WERI-Rb-1 (cell line): ENCODE data around the gene MOSPD3.
"Not testable (repeated sequence)": the region's sequence is repeated elsewhere in the genome, so short reads cannot be mapped to it uniquely, and the experiment has no call there.

Experiments
- DNase-seq: peaks from one replicate; pipeline ENCODE4 v3.0.0-alpha.2; 2020
- H3K27ac ChIP-seq: fragments of 250-450 bp; sonication (Bioruptor Pico); 2 replicates; pipeline ENCODE4 v1.5.1; 2020; ENCODE audit warnings: mild to moderate bottlenecking, moderate library complexity
- H3K27me3 ChIP-seq: fragments of 250-450 bp; sonication (Bioruptor Pico); 2 replicates; pipeline ENCODE4 v1.5.1; 2021; ENCODE audit warnings: mild to moderate bottlenecking, low read depth, moderate library complexity; ENCODE audit not compliant: insufficient read depth, severe bottlenecking
- H3K36me3 ChIP-seq: fragments of 250-450 bp; sonication (Bioruptor Pico); 2 replicates; pipeline ENCODE4 v1.5.1; 2020; ENCODE audit warnings: mild to moderate bottlenecking, moderate library complexity
- H3K4me3 ChIP-seq: 2 replicates; pipeline ENCODE4 v1.5.1; 2011; ENCODE audit warnings: low read depth, mild to moderate bottlenecking, control low read depth, low read length
- H3K9me3 ChIP-seq: fragments of 250-450 bp; sonication (Bioruptor Pico); 2 replicates; pipeline ENCODE4 v1.5.1; 2021; ENCODE audit warnings: mild to moderate bottlenecking, moderate library complexity; ENCODE audit not compliant: severe bottlenecking
- TF ChIP-seq, protein P1 (sequence below): IDR thresholded peaks from 2 replicates; pipeline ENCODE4 v1.5.1; 2011; ENCODE audit warnings: low read depth, mild to moderate bottlenecking, control low read depth, inconsistent platforms, low read length

The MOSPD3 gene

DNA sequence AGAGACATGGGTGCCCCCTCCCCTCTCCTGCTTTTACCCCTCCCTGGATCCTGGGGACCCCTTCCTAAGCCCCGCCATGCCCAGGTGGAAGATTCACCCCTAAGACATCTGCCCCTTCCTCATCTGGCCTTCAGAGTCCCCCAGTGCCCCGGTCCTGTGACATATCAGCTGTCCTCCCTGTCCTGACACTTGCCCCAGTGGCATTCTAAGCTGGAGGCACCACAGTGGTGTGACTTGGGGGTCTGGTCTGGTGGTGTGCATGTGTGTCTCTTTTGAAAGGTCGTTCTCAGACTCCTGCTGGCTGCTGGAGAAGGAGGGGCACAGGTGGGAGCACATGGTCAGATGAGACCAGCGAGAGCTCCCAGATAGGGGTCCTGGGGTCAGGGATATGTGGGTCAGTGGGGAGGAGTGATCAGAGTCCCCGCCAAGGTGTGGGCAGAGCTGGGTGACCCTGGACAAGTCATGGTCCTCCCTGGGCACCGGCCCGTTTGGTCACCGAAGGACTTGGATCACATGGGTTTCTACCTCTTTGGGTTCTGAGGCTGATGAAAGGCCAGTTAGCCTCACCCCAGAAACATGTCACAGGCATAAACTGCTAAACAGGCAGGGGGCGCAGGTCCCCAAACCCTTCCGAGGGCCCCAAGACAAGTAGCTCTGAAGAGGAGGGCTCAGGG is 29.7 kb downstream of the MOSPD3 start:
- Histone ChIP-seq H3K36me3 (no peaks in the 10 kb centered on the region; the same call in 1 of the 2 replicates), H3K27ac (no peak overlapping the region), H3K27me3 (no peaks in the 10 kb centered on the region), H3K4me3 (no peak overlapping the region), H3K9me3 (no peaks in the 10 kb centered on the region)
- TF ChIP-seq, protein P1, sequence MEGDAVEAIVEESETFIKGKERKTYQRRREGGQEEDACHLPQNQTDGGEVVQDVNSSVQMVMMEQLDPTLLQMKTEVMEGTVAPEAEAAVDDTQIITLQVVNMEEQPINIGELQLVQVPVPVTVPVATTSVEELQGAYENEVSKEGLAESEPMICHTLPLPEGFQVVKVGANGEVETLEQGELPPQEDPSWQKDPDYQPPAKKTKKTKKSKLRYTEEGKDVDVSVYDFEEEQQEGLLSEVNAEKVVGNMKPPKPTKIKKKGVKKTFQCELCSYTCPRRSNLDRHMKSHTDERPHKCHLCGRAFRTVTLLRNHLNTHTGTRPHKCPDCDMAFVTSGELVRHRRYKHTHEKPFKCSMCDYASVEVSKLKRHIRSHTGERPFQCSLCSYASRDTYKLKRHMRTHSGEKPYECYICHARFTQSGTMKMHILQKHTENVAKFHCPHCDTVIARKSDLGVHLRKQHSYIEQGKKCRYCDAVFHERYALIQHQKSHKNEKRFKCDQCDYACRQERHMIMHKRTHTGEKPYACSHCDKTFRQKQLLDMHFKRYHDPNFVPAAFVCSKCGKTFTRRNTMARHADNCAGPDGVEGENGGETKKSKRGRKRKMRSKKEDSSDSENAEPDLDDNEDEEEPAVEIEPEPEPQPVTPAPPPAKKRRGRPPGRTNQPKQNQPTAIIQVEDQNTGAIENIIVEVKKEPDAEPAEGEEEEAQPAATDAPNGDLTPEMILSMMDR = no peak
- no peak for DNase-seq

DNA sequence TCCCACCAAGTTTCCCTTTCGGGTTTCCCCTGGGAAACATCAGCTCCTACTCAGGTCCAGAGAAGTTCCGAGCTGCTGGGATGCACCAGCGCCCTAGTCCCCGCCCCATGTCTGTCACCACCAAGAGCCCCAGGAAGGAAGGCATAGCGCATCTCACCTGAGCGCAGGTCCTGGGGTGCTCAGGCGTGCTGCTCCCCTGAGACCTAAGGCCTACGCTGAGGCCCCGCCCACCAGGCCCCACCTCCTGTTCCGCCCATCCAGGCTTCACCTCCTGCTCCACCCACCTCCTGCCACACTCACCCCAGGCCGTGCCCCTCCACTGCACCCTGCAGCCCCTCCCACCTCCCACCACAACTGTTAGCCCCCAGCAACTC is 30.2 kb downstream of the MOSPD3 start:
- TF ChIP-seq, protein P1 = no peak
- peak; percentile 32 for DNase-seq
- H3K4me3 ChIP-seq = no peak overlapping the region

DNA sequence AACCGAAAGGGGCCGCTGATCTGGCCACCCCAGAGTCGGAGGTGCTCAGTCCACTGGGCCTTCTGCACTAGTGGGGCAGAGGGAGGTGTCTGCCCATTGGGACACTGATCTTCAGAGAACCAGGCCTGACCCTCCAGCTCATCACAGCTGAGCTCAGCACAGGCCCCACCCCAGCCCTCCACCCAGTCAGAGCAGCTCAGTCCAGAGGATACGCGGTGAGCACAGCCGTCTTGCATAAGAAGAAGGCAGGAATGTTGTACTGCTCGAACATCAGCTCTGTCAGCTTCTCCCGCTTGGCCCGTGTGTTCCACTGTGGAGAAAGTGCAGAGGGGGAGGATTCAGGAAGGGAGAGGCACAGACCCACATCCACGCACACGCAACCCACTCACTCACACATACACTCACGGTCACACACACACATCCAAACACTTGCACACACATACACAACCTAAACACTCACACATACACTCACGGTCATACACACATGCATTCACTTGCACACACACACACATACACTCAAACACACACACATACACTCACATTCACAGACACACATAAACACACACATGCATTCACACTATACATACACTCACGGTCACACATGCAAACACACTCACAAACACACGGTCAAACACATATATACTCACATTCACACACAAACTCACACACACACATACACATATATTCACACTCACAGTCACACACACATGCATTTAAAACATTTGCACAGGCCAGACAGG is 37.7 kb downstream of the MOSPD3 start:
- TF ChIP-seq, protein P1 = no peak
- no peak for DNase-seq
- H3K36me3 ChIP-seq = peaks cover 13% of the 10 kb centered on the region; the same call in 1 of the 2 replicates
- H3K4me3 ChIP-seq = no peak overlapping the region
- H3K9me3 ChIP-seq = no peaks in the 10 kb centered on the region
- H3K27me3 ChIP-seq = no peaks in the 10 kb centered on the region
- no peak overlapping the region for H3K27ac ChIP-seq

More for the DNA sequence above, 30.2 kb downstream of the MOSPD3 start:
- Histone ChIP-seq H3K9me3 (no peaks in the 10 kb centered on the region), H3K36me3 (peaks cover 2% of the 10 kb centered on the region; the same call in 1 of the 2 replicates), H3K27ac (no peak overlapping the region), H3K27me3 (no peaks in the 10 kb centered on the region)

DNA sequence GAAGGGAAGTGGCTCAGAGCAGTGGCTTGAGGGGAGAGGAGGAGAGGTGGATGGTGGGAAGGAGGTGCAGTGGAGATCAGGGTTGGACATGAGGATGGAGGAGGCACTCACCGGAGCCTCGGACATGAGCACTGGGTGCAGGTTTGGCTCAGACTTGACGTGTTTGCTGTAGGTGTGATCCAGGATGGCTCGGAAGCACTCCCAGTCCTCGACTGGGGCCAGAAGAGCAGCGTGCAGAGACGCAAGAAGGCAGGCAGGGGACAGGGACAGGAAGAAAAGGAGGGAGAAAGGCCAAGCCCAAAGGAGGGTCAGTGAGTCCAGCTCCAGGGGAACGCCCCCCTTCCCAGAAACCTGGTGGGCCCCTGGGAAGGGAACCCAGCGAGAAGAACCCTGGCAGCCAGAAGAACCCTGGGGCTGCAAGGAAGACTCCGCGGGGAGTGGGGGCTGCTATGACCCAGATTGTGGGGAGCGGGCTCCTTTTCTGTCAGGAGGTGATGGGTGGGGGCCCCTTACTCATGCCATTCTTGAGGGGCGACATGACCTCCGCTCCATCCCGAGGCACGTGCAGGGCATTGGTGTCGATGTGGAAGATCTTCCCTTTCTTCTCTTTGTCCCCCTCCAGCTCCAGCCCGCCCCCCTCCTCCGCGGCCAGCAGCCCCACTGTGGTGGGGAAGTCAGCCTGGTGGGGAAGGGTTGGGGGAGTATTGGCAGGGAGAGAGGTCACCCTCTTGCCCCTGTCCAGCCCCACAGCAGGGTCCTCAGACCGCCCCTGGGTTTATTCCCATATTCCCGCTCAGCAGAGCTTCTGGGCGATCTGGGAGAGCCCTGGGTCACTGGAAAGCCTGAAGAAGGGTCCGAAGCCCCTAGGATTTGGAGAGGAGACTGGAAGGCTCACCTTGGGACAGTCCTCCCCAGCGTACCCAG is 42.8 kb downstream of the MOSPD3 start:
- H3K4me3 ChIP-seq = peak overlapping the region; percentile 84
- TF ChIP-seq, protein P1 = no peak

DNA sequence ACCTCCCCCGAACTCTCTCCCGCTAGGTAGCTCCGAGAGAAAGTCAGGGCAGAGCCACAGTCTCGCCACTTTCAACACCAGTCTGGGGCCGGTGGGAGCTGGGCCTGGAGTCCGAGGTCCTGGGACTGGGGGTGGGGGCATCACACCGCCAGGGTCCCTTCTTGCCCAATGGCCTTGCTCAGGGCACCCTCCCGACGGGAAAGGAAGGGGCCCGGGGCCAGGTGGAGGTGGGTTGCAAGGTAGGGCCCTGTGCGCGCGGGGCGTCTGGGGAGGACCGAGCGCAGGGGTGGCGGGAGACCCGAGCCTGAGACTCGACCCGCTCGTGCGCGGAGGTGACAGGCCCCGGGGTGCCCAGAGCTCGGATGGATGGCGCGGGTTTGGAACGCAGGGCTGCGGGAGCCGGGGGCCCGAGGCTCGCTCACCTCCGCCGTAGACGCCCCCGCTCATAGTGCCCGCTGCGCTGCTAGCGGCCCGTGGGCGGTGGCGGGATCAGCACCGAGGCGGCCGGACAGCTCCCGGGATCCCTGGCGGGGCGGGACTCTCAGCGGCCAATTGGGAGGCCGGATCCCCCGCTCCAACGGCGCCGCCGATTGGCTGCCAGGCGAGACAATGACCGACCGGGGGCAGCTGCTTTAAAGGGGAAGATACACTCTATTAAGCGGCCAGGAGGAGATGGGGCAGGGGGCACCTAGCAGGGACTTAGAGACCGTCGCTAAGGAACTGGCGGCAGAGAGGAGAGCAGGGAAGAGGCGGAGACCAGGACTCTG is 43.8 kb downstream of the MOSPD3 start, which contains the start of gene ACTL6B:
Gene ACTL6B, minus strand, starts transcription at position 541 of the 767 bp plus-strand sequence. Its CDS starts 94 bp downstream, at position 447.
- Histone ChIP-seq H3K36me3 (peaks cover 5% of the 10 kb centered on the region; the same call in 1 of the 2 replicates), H3K27ac (peak within 1 kb of the TSS; percentile 63), H3K27me3 (no peaks in the 10 kb centered on the region), H3K4me3 (peak within 1 kb of the TSS; percentile 84), H3K9me3 (no peaks in the 10 kb centered on the region)
- peak; percentile 93 for DNase-seq
- TF ChIP-seq, protein P1 = no peak

More for the DNA sequence above, 42.8 kb downstream of the MOSPD3 start:
- DNase-seq = no peak
- Histone ChIP-seq H3K27ac (peak overlapping the region; percentile 18), H3K9me3 (no peaks in the 10 kb centered on the region), H3K27me3 (no peaks in the 10 kb centered on the region), H3K36me3 (peaks cover 5% of the 10 kb centered on the region; the same call in 1 of the 2 replicates)

DNA sequence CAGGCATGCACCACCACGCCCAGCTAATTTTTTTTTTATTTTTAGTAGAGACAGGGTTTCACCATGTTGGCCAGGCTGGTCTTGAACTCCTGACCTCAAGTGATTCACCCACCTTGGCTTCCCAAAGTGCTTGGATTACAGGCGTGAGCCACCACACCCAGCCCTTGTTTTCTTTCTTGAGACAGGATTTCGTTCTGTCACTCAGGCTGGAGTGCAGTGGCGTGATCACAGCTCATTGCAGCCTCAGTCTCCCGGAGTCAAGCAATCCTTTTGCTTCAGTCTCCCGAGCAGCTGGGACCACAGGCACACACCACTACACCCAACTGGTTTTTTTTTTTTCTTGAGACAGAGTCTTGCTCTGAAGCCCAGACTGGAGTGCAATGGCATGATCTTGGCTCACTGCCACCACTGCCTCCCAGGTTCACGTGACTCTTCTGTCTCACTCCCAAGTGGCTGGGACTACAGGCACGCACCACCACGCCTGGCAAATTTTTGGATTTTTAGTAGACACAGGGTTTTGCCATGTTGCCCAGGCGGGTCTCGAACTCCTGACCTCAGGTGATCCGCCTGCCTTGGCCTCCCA is 49.9 kb downstream of the MOSPD3 start:
- H3K27ac ChIP-seq, H3K27me3 ChIP-seq, H3K9me3 ChIP-seq, DNase-seq, H3K36me3 ChIP-seq, H3K4me3 ChIP-seq: not testable (repeated sequence)
